Hindlimb muscle (tissue), 1 donor: ENCODE measurements around the gene GRAMD4. TPM values are rescaled to one million over a fixed set of nuclear protein-coding genes. Genes with fewer than 3 reads are reported as not detected.
A peak's percentile ranks its signal among the peaks of the same experiment; 100 is the strongest.
"Not testable (repeated sequence)": the region's sequence is repeated elsewhere in the genome, so short reads cannot be mapped to it uniquely, and the experiment has no call there.

ENCODE experiments used
- DNase-seq: peaks from one replicate; pipeline ENCODE4 v3.0.0-alpha.2; 2013
- polyA plus RNA-seq: library from polyadenylated mRNA; unstranded; fragments of 120-200 nt; gene quantifications from one replicate; pipeline ENCODE4 v1.2.1, GENCODE V29; 2013; ENCODE audit not compliant: insufficient read length

Gene GRAMD4
- polyA plus RNA-seq, 1 donor: 14.3 TPM

- no peak for DNase-seq
These were observed 18.6 kb downstream of the GRAMD4 start for GRCh38 chr22:46638601-46639431.

DNA sequence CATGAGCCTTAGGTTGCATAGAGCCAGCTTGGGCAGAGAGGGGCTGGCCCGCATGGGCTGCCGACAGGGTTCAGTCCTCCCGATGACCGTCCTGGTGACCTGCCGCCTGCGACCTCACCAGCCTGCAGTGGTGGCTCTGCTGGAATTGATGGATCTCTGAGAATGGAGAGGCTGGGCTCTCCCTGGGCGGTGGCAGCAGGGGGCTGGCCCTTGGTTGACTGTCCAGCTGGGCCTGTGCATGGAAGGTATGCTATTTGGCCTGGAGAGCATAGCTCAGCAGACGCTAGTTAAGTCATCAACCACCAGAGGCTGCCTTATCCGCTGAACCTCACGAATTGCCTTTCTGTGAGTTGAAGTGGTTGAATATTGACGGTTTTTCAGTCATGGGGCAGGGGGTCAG, 19.7 kb downstream of the GRAMD4 start:
- DNase-seq: no peak

DNA sequence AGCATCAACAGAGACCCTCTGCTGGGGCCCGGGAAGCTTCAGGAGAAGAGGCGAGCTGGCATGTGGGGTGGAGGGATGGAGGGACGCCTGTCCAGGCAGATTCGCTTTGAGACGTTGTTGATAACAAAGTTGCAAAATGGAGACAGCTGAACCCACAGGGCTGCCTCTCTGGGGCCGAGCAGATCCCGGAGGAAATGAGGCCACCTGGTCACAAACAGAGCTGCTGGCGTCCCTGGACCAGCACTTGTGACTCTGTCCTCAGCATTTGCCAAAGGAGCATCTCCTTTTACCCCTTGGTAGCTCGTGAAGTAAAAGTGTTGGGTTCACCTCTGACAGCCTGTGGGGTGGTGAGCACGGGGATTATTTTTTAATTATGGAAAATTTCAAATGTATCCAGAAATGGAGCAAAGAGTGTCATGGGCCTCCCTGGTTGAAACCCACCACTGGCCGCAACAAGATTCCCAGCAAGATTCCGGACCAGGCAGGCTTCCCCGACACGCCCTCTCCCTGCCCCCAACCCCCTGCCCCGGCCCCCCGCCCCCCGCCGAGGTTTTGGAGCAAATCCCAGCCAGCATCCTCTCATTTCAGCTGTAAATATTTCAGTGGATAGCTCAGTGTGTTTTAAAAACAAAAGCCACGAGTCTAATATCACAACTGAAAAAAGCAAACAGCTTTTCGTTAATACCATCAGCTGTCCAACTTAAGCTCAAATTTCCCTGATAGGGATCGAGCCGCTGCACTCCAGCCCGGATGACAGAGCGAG, 20.3 kb downstream of the GRAMD4 start:
- DNase-seq: no peak

DNA sequence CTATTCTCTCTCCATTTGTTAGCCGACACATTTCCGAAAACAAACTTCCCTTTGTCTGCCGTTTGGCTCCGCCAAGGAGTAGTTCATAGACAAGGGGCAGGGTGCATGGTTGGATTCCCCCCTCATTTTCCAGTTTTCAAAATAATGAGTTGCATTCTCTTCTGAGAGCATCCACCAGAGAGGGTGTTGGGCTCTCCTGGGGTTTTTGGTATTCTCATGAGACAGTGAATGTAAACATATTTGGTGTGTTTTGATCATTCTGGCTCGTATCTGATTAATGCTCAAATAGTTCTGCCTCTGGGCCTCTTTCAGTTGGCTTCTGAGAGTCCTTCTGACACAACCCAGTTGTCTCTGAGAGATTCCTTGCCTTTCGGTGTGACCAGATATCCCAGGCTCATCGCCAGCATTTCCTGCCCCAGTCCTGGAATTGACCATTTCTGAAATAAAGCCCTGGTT, 21.7 kb downstream of the GRAMD4 start:
- DNase-seq: no peak

DNA sequence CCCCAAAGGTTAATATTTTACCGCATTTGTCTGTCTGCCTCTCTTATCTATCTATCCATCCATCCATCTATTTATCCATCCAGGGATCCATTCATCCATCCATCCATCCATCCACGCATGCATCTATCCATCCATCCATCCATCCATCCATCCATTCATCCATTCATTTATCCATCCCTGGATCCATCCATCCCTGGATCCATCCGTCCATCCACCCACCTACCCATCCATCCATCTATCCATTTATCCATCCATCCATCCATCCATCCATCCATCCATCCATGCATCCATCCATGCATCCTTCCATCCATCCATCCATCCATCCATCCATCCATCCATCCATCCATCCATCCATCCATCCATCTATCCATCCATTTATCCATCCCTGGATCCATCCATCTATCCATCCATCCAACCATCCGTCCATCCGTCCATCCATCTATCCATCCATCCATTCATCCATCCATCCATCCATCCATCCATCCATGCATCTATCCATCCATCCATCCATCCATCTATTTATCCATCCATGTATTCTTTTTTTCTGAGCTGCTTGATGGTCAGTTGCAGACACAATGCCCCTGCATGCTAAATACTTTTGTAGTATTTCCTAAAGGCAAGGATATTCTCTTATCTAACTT, 22.8 kb downstream of the GRAMD4 start:
- DNase-seq: not testable (repeated sequence)

DNA sequence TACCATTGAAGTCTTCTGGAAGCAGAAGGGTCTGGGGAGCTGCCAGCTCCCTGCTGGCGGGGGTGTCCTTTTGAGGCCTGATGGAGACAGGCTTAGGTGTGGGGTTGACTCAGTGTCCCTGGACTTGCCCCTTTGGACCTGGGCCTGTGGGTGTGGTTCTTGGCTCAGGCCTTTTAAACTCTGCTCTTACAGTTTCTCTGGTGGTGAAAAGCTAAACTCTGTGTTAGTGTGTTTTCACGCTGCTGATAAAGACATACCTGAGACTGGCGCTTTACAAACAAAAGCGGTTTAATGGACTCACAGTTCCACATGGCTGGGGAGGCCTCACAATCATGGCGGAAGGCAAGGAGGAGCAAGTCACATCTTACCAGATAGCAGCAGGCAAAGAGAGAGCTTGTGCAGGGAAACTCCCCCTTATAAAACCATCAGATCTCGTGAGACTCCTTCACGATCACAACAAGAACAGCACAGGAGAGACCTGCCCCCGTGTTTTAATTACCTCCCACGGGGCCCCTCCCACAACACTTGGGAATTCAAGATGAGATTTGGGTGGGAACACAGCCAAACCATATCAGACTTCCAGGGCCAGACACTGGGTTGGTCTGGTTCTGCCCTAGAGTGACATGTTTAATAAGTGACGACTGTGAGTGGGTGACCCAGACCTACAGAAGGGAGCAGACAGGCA, 26.5 kb downstream of the GRAMD4 start:
- DNase-seq: no peak

DNA sequence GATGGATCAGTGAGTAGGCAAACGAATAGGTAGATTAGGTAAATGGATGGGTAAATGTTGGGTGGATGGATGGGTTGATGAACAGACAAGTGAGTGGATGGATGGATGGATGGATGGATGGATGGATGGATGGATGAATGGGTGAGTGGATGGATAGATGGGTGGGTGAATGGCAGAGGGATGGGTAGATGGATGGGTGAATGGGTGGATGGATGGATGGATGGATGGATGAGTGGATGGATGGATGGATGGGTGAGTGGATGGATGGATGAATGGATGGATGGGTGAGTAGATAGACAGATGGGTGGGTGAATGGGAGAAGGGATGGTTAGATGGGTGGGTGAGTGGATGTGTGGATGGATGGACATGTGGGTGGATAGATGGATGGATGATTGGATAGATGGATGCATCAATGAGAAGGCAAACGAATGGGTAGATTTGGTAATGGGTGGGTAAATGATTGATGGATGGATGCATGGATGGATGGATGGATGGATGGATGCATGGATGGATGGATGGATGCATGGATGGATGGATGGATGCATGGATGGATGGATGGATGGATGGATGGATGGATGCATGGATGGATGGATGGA, 28.1 kb downstream of the GRAMD4 start:
- not testable (repeated sequence) for DNase-seq

- DNase-seq: no peak
These were observed 29.2 kb downstream of the GRAMD4 start for GRCh38 chr22:46649141-46650077.

DNA sequence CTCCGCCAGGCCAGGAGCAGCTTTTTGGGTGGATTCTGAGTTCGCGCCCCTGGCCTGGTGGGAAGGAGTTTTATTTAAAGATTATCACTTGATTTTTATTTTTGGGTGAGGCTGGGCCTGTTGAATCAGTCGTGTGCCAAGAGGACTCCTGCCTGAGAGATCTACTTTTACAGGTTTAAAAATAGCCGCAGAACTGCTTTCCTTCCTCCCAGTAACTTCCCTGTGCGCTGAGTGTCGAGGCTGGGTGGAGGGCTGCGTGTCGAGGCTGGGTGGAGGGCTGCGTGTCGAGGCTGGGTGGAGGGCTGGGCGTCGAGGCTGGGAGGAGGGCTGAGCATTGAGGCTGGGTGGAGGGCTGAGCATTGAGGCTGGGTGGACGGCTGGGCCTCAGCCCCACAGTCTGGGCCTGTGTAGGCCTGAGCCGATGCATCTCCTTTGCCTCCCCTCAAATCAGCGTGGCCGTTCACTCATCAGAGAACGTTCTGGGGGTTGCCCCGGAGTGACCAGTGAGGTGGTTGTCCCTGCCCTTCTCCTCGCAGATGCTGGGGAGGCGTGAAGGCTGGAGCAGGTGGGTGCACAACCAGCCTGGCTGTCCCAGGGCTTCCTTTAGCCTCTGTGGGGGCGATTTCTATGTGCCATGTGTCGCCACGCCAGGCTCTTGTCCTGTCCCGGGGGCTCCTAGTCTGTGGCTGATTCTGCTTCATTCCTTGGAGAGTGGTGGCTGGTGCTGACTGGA, 30.1 kb downstream of the GRAMD4 start:
- no peak for DNase-seq

- no peak for DNase-seq
These were observed 31.1 kb downstream of the GRAMD4 start for GRCh38 chr22:46651316-46651715.

- peak; percentile 60 for DNase-seq
These were observed 32.1 kb downstream of the GRAMD4 start for GRCh38 chr22:46652081-46652846.

DNA sequence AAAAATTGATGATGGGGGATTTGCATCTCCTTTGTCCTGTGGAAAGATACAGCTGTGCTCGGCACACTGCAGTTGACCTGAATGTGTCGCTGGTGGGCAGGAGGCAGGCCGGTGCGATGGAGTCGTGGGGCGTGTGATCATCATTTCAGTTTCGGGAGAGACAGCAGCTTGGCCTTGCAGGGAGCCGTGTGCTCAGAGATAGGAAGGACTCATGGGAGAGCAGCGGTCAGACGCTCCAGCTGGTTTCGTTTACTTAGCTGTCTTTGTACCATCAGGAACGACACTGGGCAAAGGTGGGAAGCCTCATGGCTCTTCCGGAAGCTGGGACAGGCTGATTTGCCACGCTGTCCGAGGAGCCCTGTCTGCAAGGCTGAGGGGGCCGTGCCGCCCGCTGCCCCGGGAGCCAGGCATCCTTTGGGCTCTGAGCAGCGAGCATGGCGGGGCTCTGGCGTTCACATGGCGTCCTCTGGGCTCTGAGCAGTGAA, 32.7 kb downstream of the GRAMD4 start:
- no peak for DNase-seq

- no peak for DNase-seq
These were observed 33.4 kb downstream of the GRAMD4 start for GRCh38 chr22:46653596-46653995.

- DNase-seq: no peak
These were observed 34.2 kb downstream of the GRAMD4 start for GRCh38 chr22:46654426-46654825.

DNA sequence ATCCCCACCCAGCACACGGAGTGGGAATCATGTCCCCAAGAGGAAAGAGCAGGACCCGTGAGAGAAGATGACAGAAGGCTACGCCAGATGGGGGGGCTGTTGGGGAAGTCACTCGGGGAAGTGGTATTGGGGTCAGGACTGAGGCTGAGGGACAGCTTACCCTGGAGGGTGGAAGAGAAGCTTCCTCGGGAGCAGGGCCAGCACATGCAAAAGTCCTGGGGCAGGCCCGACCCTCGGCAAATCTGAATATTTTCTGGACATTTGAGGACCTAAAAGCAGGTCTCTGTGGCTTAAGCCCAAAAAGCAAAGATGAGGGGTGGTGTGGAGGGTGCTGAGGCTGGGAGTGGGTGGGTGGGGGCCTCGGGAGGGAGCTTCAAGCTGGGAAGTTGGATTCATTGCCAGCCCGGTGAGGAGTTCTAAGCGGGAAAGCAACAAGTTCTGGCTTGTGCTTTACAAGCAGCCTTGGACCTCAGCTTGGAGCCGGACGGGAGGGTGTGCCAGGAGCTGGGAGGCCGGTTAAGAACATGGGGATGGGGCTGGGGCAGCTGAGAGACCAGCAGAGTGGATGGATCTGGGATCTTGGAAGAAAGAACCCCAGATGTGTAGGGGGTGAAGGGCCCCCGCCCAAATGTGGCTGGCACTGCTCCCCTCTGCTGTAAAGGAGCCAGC, 34.9 kb downstream of the GRAMD4 start:
- no peak for DNase-seq

DNA sequence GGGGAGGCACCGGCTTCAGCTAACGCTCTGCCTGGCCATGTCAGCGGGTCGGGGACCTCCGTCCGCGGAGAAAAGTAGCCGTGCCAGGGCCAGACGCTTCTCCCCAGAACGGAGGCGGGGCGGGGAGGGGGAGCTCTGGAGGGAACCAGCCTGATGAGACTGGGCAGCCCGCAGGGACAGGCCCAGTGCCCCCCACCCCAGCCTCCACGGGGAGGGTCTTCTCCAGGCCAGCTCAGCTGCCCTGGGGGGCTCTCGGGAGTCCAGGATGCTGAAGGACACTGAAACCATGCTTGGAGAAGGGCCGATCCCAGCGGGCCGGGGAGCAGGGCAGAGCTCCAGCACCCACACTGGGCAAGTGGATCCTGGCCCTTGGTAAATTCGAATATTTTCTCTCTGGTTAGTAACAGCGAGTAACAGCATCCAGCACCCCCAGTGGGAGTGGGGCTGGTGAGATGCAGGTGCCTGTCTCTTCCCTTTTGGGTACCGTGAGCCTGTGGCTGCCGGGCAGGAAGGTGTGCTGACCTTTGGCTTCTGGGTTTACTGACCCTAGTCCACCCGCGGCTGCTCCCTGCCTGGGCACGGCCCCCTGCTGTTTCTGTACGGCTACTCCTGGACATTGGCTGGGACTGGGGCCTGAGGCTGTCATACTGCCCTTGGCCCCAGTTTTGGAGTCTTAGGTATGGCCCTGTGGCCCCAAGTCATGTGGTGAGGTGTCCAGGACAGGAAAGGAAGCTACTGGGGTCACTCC, 35.8 kb downstream of the GRAMD4 start:
- no peak for DNase-seq

GRCh38 chr22:46656856-46657654, 36.9 kb downstream of the GRAMD4 start:
- no peak for DNase-seq
